ENCODE results near the gene PTX4.

DNA sequence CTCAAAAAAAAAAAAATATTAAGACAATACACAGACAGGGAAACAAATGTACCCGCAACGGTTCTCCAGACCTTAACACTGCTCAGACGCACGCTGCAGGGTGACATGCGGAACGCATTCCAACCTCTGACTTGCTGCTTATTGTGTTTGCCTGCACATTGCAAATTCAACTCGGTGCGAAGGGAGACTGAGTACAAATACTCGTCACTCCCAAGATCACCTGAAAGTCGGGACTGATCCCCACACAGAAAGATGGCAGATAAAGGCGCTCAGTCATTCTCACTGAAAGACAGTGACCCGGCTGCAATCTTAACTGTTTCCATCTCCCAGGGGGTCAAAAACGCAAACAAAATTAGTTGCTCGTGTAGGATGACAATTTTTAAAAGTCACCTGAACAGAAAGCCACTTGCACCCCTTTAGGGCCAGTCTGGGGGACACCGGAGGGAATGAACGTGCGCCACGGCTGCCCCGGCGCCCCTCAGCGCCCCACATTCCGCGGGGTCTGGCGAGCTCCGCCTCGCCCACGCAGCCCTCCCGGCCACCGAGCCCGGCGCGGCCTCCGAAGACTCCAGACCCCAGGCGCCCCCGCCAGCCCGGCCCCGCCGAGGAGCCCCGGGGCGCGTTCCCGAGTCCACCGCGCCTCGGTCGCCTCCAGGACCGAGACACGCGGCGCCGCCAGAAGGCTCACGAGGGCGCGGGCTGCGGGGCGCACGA is 14.5 kb downstream of the PTX4 start:
- TF ChIP-seq, protein P1, sequence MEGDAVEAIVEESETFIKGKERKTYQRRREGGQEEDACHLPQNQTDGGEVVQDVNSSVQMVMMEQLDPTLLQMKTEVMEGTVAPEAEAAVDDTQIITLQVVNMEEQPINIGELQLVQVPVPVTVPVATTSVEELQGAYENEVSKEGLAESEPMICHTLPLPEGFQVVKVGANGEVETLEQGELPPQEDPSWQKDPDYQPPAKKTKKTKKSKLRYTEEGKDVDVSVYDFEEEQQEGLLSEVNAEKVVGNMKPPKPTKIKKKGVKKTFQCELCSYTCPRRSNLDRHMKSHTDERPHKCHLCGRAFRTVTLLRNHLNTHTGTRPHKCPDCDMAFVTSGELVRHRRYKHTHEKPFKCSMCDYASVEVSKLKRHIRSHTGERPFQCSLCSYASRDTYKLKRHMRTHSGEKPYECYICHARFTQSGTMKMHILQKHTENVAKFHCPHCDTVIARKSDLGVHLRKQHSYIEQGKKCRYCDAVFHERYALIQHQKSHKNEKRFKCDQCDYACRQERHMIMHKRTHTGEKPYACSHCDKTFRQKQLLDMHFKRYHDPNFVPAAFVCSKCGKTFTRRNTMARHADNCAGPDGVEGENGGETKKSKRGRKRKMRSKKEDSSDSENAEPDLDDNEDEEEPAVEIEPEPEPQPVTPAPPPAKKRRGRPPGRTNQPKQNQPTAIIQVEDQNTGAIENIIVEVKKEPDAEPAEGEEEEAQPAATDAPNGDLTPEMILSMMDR (IDR thresholded peaks at IDR 0.05): no peak
- no peak for TF ChIP-seq POLR2AphosphoS5 (IDR thresholded peaks at IDR 0.05; ENCODE audit: insufficient read depth in 1 of 2, low read depth in 1 of 2)
